GM15510 (cell line): ENCODE results near the gene ANKRD28.

Experiments used
- POLR2A ChIP-seq: IDR thresholded peaks from 3 replicates; pipeline ENCODE4 v1.6.1; 2011; ENCODE audit warnings: borderline replicate concordance; ENCODE audit not compliant: insufficient read length; ENCODE audit errors: extremely low read depth

ANKRD28 gene

DNA sequence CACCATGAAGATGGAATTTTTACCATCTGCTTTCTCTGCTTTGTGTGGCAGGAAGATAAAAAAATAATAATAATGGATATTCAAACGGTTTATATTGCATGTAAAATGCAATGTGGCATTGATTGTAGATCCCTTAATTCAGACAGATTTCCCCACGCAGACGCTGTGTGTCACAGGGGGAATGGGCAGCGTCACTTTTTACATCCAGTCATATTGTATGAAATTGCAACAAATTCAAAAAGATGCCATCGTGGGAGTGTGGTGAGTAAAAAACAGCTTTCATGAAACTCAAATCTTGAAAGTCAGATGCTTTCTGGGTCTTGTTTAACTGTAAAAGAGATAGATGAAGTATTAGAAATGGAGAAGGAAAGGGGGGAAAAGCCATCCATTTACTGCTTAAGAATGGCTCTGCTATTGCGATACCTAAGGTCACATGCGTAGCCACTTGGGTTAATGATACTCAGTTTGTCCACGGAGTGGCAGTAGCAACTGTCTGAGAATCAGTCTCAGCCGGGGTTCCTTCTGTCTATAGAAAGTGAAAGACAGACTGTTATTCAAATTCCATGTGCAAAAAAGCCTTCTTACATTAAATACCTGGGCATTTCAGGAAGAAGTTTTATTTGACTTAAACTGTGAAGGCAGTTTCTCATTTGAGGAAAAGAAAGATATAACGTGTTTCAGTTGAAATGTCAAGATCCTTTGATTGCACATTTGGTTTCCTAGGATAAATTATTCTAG lies 167.8 kb downstream of the ANKRD28 start:
- TF ChIP-seq POLR2A, result no peak

DNA sequence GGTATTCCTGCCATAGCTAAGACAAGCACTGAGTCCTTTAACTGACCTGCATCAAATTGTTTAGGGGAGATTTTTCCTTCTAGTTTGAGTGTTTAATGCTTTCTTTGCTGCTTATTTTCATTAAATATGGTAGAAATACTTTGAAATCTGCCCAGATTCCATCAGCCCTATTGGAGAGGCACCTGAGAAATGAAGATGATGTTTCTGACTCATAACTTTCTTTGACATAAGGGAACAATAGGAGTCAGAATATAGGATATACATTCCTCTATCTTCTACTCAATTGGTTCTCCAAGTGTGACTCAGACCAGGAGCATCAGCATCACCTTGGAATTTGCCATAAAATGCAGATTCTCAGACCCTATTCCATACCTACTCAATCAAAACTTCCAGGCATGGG lies 168.8 kb downstream of the ANKRD28 start:
- no peak for TF ChIP-seq POLR2A

DNA sequence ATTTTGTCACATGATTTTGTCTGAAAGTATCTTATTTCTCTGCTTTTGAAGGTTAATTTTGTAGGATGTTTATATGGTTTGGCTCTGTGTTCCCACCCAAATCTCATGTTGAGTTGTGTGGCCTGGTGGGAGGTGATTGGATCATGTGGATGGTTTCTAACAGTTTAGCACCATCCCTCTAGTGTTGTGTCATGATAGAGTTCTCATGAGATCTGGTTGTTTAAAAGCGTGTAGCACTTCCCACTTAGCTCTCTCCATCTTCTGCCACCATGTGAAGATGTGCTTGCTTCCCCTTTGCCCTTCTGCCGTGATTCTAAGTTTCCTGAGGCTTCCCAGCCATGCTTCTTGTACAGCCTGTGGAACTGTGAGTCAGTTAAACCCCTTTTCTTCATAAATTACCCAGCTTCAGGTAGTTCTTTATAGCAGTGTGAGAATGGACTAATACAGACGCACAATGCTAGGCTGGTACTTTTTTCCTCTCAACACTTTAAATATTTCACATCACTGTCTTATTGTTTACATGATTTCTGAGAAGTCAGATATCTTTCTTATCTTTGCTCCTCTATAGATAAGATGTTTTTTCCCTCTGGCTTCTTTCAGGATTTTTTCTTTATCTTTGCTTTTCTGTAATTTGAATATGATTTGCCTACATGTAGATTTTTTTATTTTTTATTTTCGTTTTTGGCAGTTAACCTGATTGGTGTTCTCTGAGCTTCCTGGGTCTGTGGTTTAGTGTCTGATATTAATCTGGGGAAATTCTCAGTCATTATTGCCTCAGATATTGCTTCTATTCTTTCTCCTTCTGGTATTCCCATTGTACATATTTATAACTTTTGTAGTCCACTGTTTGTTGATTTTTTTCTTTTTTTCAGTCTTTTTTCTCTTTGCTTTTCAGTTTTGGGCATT lies 174.0 kb downstream of the ANKRD28 start:
- TF ChIP-seq POLR2A, result no peak
